Keratinocyte (primary cell): ENCODE measurements around the gene ABAT. TPM values are rescaled to one million over a fixed set of nuclear protein-coding genes. Genes with fewer than 3 reads are reported as not detected.
A peak's percentile ranks its signal among the peaks of the same experiment; 100 is the strongest.

Experiments
- DNase-seq: peaks from one replicate; pipeline ENCODE4 v3.0.0-alpha.2; 2011; ENCODE audit warnings: low read depth, missing footprints, low spot score
- FAIRE-seq: peaks from 2 replicates; lab custom pipeline; 2011; peaks lifted over from hg19 to GRCh38; lab: Jason Lieb, UNC
- H2AFZ ChIP-seq: 2 replicates; pipeline ENCODE4 v1.6.0; 2012; ENCODE audit warnings: low read length, control low read depth, inconsistent platforms; ENCODE audit not compliant: control insufficient read depth
- H3K27ac ChIP-seq: 2 replicates; pipeline ENCODE4 v1.5.1; 2011; ENCODE audit warnings: low read length; ENCODE audit not compliant: control insufficient read depth, insufficient read depth
- H3K27me3 ChIP-seq: 3 replicates; pipeline ENCODE4 v1.6.0; 2011; ENCODE audit warnings: low read length; ENCODE audit not compliant: control insufficient read depth, insufficient read depth; ENCODE audit errors: extremely low read depth
- H3K36me3 ChIP-seq, 2 experiments: 2 replicates in 1 of 2; 3 replicates in 1 of 2; pipeline ENCODE4 v1.5.1; 2011; ENCODE audit warnings: low read length in 2 of 2, mild to moderate bottlenecking in 1 of 2; ENCODE audit not compliant: control insufficient read depth in 2 of 2, insufficient read depth in 2 of 2; ENCODE audit errors: extremely low read depth in 1 of 2
- H3K4me1 ChIP-seq: 3 replicates; pipeline ENCODE4 v1.5.1; 2011; ENCODE audit warnings: low read length; ENCODE audit not compliant: control insufficient read depth, insufficient read depth; ENCODE audit errors: extremely low read depth
- H3K4me2 ChIP-seq: 3 replicates; pipeline ENCODE4 v1.6.0; 2011; ENCODE audit warnings: low read depth, low read length; ENCODE audit not compliant: control insufficient read depth, insufficient read depth; ENCODE audit errors: extremely low read depth
- H3K4me3 ChIP-seq, 3 experiments: fragments of 200-600 bp in 1 of 3; sonication (generic) in 1 of 3; 2 replicates in 2 of 3; 3 replicates in 1 of 3; pipeline ENCODE4 v1.5.1; 2011 to 2016; ENCODE audit warnings: low read length in 3 of 3, mild to moderate bottlenecking in 3 of 3, control low read depth in 2 of 3, inconsistent platforms in 1 of 3, low read depth in 1 of 3, mixed read lengths in 1 of 3, mixed run types in 1 of 3, moderate library complexity in 1 of 3; ENCODE audit not compliant: control insufficient read depth in 2 of 3, insufficient read depth in 2 of 3; ENCODE audit errors: extremely low read depth in 1 of 3
- H3K79me2 ChIP-seq: 2 replicates; pipeline ENCODE4 v1.6.0; 2012; ENCODE audit warnings: low read length; ENCODE audit not compliant: control insufficient read depth, insufficient read depth
- H3K9ac ChIP-seq: 3 replicates; pipeline ENCODE4 v1.6.0; 2011; ENCODE audit warnings: low read length; ENCODE audit not compliant: control insufficient read depth, insufficient read depth; ENCODE audit errors: extremely low read depth
- H3K9me1 ChIP-seq: 3 replicates; pipeline ENCODE4 v1.6.0; 2011; ENCODE audit warnings: low read length; ENCODE audit not compliant: control insufficient read depth, insufficient read depth; ENCODE audit errors: extremely low read depth
- H3K9me3 ChIP-seq: 2 replicates; pipeline ENCODE4 v1.5.1; 2012; ENCODE audit warnings: low read depth, low read length; ENCODE audit not compliant: control insufficient read depth
- H4K20me1 ChIP-seq: 3 replicates; pipeline ENCODE4 v1.6.0; 2011; ENCODE audit warnings: low read length; ENCODE audit not compliant: control insufficient read depth, insufficient read depth; ENCODE audit errors: extremely low read depth
- CTCF ChIP-seq, 3 experiments: IDR thresholded peaks in 1 of 3; conservative IDR thresholded peaks in 1 of 3; optimal IDR thresholded peaks in 1 of 3; 2 replicates in 2 of 3; 3 replicates in 1 of 3; pipeline versions ENCODE3 to v1.5.1; 2011; ENCODE audit warnings: low read length in 3 of 3, mild to moderate bottlenecking in 3 of 3, moderate library complexity in 2 of 3, control low read depth in 1 of 3, inconsistent platforms in 1 of 3; ENCODE audit not compliant: insufficient read depth in 2 of 3; ENCODE audit errors: extremely low read depth in 1 of 3
- EZH2 ChIP-seq: IDR thresholded peaks from one replicate; pipeline ENCODE4 v1.6.1; 2012; ENCODE audit warnings: inconsistent platforms, mild to moderate bottlenecking, low read length, moderate library complexity
- dilution Hi-C: fragments of 300-500 bp; cut with MboI; formaldehyde crosslinking; loops from one replicate; pipeline ENCODE4 v1.7.0; 2020; ENCODE audit warnings: low sequenced_read_pairs; ENCODE audit not compliant: extremely low pct_ligation_motif_present
- polyA plus RNA-seq, 5 experiments: library from polyadenylated mRNA; depleted of rRNA in 3 of 5; stranded (reverse) in 3 of 5; stranded (forward) in 1 of 5; unstranded in 1 of 5; fragments of >200 nt; gene quantifications; 1 replicate in 1 of 5; 2 replicates in 3 of 5; 3 replicates in 1 of 5; pipeline versions ENCODE4 v1.2.1 to v1.2.3, GENCODE V29; 2011 to 2012; ENCODE audit warnings: missing spikeins in 2 of 5, low read depth in 1 of 5, low replicate concordance in 1 of 5

The ABAT gene
- polyA plus RNA-seq, 1 donor (not counting 4 experiments of a cell fraction or from before 2014, with no cell fraction given), result 13.7 TPM

GRCh38 chr16:8676737-8677375 is 2.4 kb downstream of the ABAT start:
- DNase-seq (no peak), FAIRE-seq (no peak)
- no peaks in the 10 kb centered on the region for H3K79me2 ChIP-seq
- no peaks in the 10 kb centered on the region for H3K9me3 ChIP-seq
- dilution Hi-C loops, result no loop called here
- H3K4me3 ChIP-seq, result peak overlapping the region in 2 of 3 experiments; percentile 24 to 40
- no peak for TF ChIP-seq CTCF (optimal IDR thresholded peaks at IDR 0.05 in 1 of 3, IDR thresholded peaks at IDR 0.05 in 1 of 3, conservative IDR thresholded peaks at IDR 0.05 in 1 of 3; ENCODE audit: extremely low read depth in 1 of 3, insufficient read depth in 2 of 3, low read length in 3 of 3)
- TF ChIP-seq EZH2, result no peak
- H3K36me3 ChIP-seq, result no peaks in the 10 kb centered on the region
- H3K9ac ChIP-seq, result no peak overlapping the region
- H2AFZ ChIP-seq, result no peak overlapping the region
- H3K27me3 ChIP-seq, result no peaks in the 10 kb centered on the region
- peak overlapping the region; percentile 59 for H3K27ac ChIP-seq
- H3K4me1 ChIP-seq, result peaks cover 48% of the 10 kb centered on the region
- no peaks in the 10 kb centered on the region for H4K20me1 ChIP-seq
- peak overlapping the region; percentile 83 for H3K4me2 ChIP-seq
- H3K9me1 ChIP-seq, result peaks cover 2% of the 10 kb centered on the region

DNA sequence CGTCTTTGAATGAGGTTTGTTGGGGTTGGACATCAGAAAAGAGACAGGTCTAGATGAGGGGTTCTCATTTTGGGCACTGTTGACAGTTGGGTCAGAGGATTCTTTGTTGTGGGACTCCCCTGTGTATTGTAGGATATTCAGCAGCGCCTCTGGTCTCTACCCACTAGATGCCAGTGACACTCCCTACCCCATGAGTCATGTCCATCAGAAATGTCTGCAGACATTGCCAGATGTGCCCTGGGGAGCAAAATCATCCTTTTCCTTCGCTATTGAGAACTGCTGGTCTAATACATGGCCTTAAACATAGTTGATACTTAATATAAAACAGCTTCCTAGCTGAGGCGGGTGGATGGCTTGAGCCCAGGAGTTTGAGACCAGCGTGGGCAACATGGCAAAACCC is 3.1 kb downstream of the ABAT start:
- Histone ChIP-seq H3K9ac (no peak overlapping the region), H3K27me3 (no peaks in the 10 kb centered on the region), H3K4me2 (peak overlapping the region; percentile 83), H3K27ac (peak overlapping the region; percentile 59), H3K79me2 (no peaks in the 10 kb centered on the region), H3K4me1 (peaks cover 48% of the 10 kb centered on the region), H3K9me1 (peaks cover 2% of the 10 kb centered on the region), H3K4me3 (peak overlapping the region in 1 of 3 experiments; percentile 40), H3K9me3 (no peaks in the 10 kb centered on the region), H2AFZ (no peak overlapping the region), H4K20me1 (no peaks in the 10 kb centered on the region), H3K36me3 (no peaks in the 10 kb centered on the region)
- dilution Hi-C loops, result no loop called here
- TF ChIP-seq EZH2, result no peak
- no peak for TF ChIP-seq CTCF (optimal IDR thresholded peaks at IDR 0.05 in 1 of 3, IDR thresholded peaks at IDR 0.05 in 1 of 3, conservative IDR thresholded peaks at IDR 0.05 in 1 of 3; ENCODE audit: extremely low read depth in 1 of 3, insufficient read depth in 2 of 3, low read length in 3 of 3)
- DNase-seq (no peak), FAIRE-seq (peak; percentile 89)
